ENCODE data around the gene UST.
"Not testable (repeated sequence)": the region's sequence is repeated elsewhere in the genome, so short reads cannot be mapped to it uniquely, and the experiment has no call there.

UST gene

GRCh38 chr6:148954461-148954860, 207.6 kb downstream of the UST start:
- no peak for DNase-seq

- no peak for DNase-seq
Observed at GRCh38 chr6:148954934-148955333, 208.1 kb downstream of the UST start.

GRCh38 chr6:148955441-148955840, 208.6 kb downstream of the UST start:
- no peak for DNase-seq

GRCh38 chr6:148956163-148956562, 209.3 kb downstream of the UST start:
- DNase-seq = not testable (repeated sequence)

- no peak for DNase-seq
Observed at GRCh38 chr6:148957752-148958151, 210.9 kb downstream of the UST start.

GRCh38 chr6:148959008-148959407, 212.2 kb downstream of the UST start:
- DNase-seq = no peak

GRCh38 chr6:148959501-148959900, 212.7 kb downstream of the UST start:
- DNase-seq = no peak

- DNase-seq = no peak
Observed at GRCh38 chr6:148962854-148963515, 216.2 kb downstream of the UST start.

GRCh38 chr6:148963738-148964137, 216.9 kb downstream of the UST start:
- DNase-seq = no peak

- DNase-seq = no peak
Observed at GRCh38 chr6:148964467-148964866, 217.6 kb downstream of the UST start.

GRCh38 chr6:148965287-148965686, 218.5 kb downstream of the UST start:
- DNase-seq = no peak

GRCh38 chr6:148967011-148967520, 220.2 kb downstream of the UST start:
- DNase-seq = no peak

- DNase-seq = no peak
Observed at GRCh38 chr6:148967541-148967956, 220.7 kb downstream of the UST start.

GRCh38 chr6:148968771-148969602, 222.2 kb downstream of the UST start:
- no peak for DNase-seq

GRCh38 chr6:148969603-148970061, 222.8 kb downstream of the UST start:
- DNase-seq = no peak

- no peak for DNase-seq
Observed at GRCh38 chr6:148971031-148971927, 224.4 kb downstream of the UST start.

- peak; percentile 43 for DNase-seq
Observed at GRCh38 chr6:148972481-148972880, 225.7 kb downstream of the UST start.

GRCh38 chr6:148973538-148974208, 226.8 kb downstream of the UST start:
- DNase-seq = no peak

- no peak for DNase-seq
Observed at GRCh38 chr6:148974351-148974750, 227.5 kb downstream of the UST start.

- not testable (repeated sequence) for DNase-seq
Observed at GRCh38 chr6:148978298-148978697, 231.5 kb downstream of the UST start.

GRCh38 chr6:148979014-148979901, 232.4 kb downstream of the UST start:
- DNase-seq = no peak
